NCI-H345 (cell line): Measurements from ENCODE around the gene MORN4.
A peak's percentile ranks its signal among the peaks of the same experiment; 100 is the strongest.
"Not testable (repeated sequence)": the region's sequence is repeated elsewhere in the genome, so short reads cannot be mapped to it uniquely, and the experiment has no call there.

Experiments used
- DNase-seq: peaks from one replicate; lab custom pipeline; 2025; lab: John Stamatoyannopoulos, UW

MORN4 gene

GRCh38 chr10:97632949-97633884 is at the start of gene MORN4:
Gene MORN4 (minus strand): TSS chr10:97633500. CDS start chr10:97619653, 13,847 bp downstream.
- peak; percentile 94 for DNase-seq

DNA sequence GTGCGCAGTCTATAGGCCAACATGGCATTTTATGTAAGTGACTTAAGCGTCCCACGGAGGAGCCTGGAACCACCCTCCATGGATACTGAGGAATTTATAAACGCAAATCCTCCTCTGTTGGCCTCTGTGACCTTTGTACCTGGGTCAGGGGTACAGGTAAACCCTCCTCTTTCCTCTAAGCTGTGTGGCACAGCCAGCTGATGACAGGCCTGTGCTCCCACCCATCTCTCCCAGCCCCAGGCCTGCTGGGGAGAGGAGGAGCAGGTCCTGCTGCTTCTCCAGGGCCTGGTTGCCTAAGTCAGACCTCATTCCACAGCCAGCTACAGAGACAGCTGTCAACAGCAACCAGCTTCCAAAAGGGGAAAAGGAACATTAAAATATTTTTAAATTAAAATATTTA is 48.7 kb upstream of the MORN4 start:
- no peak for DNase-seq

- no peak for DNase-seq
Observed at GRCh38 chr10:97679594-97679993, 46.3 kb upstream of the MORN4 start.

- peak; percentile 37 for DNase-seq
Observed at GRCh38 chr10:97676770-97677581, 43.7 kb upstream of the MORN4 start.

DNA sequence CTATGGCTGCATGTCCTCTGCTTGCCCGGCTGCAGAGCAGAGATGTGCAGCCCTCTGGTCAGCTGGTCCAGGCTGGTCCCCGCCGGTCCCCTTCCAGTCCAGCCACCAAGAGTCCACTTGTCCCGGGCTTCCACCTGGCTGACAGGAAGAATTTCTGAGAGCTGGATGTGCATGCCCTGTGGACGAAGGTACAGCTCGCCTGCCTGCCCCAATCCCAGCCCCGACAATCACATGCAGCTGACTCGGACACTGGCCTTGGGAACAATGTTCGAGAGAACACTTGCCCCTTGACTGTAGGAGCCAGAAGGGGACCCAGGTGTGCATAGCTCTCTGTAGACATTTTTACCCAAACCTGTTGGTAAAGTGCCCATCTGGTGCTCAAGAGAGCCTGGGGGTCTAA is 41.9 kb upstream of the MORN4 start:
- DNase-seq, result no peak

DNA sequence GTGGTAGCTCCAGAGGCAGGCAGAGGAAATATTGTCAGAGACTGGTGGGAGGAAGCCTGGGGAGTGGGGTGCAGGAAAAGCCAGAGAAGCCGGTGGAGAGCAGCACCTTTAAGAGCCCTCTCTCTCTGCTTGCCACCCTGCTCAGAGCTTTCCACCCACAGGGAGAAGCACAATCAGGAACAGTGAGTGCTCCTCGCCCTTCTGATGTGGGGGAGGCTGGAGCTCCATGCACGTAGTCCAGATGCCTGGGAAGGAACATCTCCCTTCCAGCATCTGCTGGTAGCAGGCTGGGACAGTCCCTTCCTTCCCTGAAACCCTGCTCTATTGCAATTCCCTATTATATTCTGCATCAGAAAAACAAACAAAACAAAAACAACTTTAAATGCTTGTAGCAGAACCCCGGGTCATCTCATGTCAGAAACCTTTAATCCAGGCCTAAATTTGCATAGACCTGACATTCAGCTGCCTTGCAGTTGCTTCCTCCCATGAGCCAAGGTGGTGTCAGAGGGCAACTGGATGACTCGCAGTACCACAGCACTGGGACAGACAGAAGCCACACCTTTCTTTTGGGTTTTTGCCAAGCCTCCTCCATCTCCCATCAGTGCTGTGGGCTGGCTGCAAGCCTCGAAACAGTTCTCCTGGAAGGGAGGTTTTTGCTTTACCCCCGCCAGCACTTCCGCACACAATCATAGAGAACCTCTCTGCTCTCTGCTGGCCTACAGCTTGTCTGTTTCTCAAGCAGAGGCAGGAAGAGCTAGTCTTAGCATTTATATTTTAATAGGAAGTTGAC is 40.6 kb upstream of the MORN4 start:
- DNase-seq, result no peak

DNA sequence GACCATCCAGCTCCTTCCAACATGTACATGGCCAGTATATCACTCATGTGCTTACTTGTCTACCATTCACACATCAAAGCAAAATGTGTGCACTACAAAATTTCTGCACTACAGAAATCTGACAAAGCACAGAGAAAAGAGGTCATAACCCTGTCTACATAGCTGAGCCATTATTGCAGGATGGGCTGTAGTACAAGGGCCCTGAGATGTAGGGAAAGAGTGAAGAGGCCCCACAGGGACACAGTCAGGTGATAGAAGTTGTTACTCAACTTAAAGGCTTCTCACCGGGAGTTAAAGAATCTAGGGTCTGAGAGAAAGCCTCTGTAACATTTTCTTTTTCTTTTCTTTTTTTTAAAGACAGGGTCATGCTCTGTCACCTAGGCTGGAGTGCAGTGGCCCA is 36.3 kb upstream of the MORN4 start:
- DNase-seq, result no peak

- no peak for DNase-seq
Observed at GRCh38 chr10:97667463-97667862, 34.2 kb upstream of the MORN4 start.

- DNase-seq, result no peak
Observed at GRCh38 chr10:97666992-97667391, 33.7 kb upstream of the MORN4 start.

GRCh38 chr10:97664282-97664850 is 31.1 kb upstream of the MORN4 start:
- no peak for DNase-seq

- DNase-seq, result no peak
Observed at GRCh38 chr10:97659589-97659988, 26.3 kb upstream of the MORN4 start.

- no peak for DNase-seq
Observed at GRCh38 chr10:97656777-97657176, 23.5 kb upstream of the MORN4 start.

DNA sequence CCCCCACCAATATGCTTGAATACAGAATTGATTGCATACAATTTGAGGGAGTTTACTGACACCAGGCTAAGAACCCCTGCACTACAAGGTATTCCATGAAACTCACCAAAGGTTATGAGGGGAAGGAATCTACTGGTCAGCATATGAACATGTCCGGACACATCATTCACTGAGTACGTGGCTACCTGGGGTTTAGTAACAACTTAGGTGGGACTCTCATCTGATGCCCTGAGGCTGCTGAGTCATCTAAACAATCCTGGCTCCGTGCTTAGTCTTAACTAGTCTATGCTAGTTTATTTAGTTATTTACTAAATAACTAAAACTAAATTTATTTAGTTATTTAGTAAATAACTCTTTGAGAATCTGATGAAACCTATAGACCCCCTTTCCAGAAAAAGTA is 18.5 kb upstream of the MORN4 start:
- DNase-seq, result no peak

- no peak for DNase-seq
Observed at GRCh38 chr10:97650726-97651125, 17.4 kb upstream of the MORN4 start.

DNA sequence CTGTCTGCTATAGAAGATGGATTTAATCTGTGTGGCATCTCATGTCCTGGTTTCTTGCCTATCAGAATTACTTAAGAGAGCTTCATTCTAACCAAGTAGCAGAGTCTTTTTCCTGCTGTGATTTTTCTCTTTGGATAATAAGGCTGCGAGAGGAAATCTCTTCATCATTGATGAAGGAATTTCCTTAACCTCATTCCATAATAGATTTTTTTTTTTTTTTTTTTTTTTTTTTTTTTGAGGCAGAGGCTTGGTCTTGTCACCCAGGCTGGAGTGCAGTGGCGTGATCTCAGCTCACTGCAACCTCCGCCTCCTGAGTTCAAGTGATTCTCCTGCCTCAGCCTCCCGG is 16.1 kb upstream of the MORN4 start:
- DNase-seq, result not testable (repeated sequence)

DNA sequence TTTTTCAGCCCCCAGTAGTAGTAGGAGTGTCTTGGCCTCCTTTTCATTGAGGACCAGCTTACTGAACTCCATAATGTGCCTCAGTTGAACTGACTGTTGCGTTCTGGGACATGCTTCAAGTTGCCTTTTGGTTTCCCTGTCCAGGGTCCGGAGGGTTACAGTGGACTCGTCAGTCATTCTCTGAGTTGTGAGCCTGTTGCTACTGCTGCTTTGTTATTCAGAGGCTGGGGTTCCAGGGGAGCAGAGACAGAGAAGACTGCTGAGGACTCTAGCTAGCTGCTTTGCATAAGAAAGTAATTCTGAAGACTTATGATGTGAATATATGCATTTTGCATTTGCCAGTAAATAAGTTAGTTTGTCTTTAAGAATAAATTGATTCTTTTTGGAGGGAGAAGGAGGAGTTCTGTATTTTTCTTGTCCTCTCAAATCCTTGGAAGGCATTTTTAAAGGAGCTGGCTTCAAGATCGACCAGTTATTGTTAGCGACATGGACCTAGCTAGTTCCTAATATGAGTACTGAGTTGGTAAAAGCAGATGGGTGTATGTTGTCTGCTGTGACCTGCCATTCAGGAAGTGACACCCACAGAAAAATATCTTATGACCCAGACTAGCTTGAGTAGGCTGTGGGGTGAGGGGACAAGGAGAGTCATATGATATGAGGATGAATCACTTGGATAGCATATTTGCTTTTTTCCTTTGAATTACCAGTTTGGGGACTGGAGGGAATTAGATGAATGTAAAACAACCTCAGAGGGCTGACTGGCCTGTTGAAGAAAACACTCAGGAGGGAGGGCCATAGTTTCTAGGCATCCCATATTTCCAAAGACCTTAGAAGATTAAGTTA is 15.5 kb upstream of the MORN4 start:
- no peak for DNase-seq

GRCh38 chr10:97647556-97647955 is 14.3 kb upstream of the MORN4 start:
- no peak for DNase-seq

DNA sequence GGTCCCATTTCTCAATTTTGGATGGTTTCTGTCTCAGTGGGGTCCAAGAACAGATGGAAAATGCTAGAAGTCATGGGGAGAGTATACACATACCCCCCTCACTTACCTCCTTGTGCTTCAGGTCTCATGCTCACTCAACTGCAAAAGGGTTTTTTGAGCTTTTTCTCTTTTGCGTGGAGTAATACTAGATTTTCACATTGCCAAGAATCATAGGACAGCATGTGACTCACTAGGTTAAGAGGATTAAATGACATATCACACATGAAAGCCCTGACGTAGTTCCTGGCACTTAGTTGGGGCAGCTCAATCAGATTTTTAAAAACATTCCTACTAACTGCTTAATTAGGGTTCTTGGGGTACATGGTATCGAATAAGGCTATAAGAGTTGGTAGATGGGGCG is 11.6 kb upstream of the MORN4 start:
- DNase-seq, result no peak

GRCh38 chr10:97643441-97643985 is 10.2 kb upstream of the MORN4 start:
- DNase-seq, result no peak

DNA sequence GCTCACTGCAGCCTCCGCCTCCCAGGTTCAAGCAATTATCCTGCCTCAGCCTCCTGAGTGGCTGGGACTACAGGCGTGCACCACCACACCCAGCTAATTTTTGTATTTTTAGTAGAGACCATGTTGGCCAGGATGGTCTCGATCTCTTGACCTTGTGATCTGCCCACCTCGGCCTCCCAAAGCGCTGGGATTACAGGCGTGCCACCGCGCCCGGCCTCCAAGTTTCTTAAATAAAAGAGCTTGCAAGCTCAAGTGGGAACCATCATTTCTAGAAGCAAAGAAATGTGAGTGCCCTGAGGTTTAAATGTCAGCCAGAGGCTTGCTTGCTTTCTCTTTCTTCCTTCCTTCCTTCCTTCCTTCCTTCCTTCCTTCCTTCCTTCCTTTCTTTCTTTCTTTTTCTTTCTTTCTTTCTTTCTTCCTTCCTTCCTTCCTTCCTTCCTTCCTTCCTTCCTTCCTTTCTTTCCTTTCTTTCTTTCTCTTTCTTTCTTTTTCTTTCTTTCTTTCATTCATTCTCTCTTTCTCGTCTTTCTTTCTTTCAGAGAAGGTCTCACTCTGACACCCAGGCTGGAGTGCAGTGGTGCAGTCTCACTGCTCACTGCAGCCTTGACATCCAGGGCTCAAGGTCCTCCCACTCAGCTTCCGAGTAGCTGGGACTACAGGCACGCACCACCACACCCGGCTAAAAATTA is 9.3 kb upstream of the MORN4 start:
- DNase-seq, result not testable (repeated sequence)
